A549 (cell line): ENCODE data around the gene TEAD4.

Experiments used
- CHD2 ChIP-seq: fragments of 150-350 bp; IDR thresholded peaks from 2 replicates; pipeline ENCODE4 v1.6.1; 2014; ENCODE audit warnings: low read length; ENCODE audit not compliant: partially characterized antibody
- CTCF ChIP-seq: fragments of >200 bp; sonication (Bioruptor Twin); formaldehyde crosslinking; IDR thresholded peaks from 3 replicates; pipeline ENCODE4 v1.5.1; 2016
- HDAC2 ChIP-seq: fragments of 200-600 bp; sonication (generic); IDR thresholded peaks from 2 replicates; pipeline ENCODE4 v1.6.1; 2016
- JUN ChIP-seq, 2 experiments: fragments of >200 bp; sonication (Bioruptor Twin); formaldehyde crosslinking; IDR thresholded peaks; 2 replicates in 1 of 2; 3 replicates in 1 of 2; pipeline ENCODE4 v1.6.1; 2016 to 2017
- MYC ChIP-seq: IDR thresholded peaks from 2 replicates; pipeline ENCODE4 v1.6.1; 2012; ENCODE audit warnings: mild to moderate bottlenecking, inconsistent platforms, low read length, improper control_type of control experiment, borderline replicate concordance
- POLR2A ChIP-seq: IDR thresholded peaks from 2 replicates; pipeline ENCODE4 v1.6.1; 2012; ENCODE audit warnings: mild to moderate bottlenecking, low read length
- RARB ChIP-seq: fragments of 250-450 bp; sonication (Bioruptor Pico); IDR thresholded peaks from 2 replicates; pipeline ENCODE4 v1.8.0; 2021; ENCODE audit warnings: mild to moderate bottlenecking, moderate library complexity
- SMC3 ChIP-seq: fragments of >200 bp; sonication (Bioruptor Twin); formaldehyde crosslinking; IDR thresholded peaks from 3 replicates; pipeline ENCODE4 v1.6.1; 2018; ENCODE audit warnings: inconsistent platforms
- TFCP2L1 ChIP-seq: fragments of 250-450 bp; sonication (Bioruptor Pico); IDR thresholded peaks from 2 replicates; pipeline ENCODE4 v1.5.0; 2021; ENCODE audit warnings: mild to moderate bottlenecking
- USF2 ChIP-seq: fragments of 450-650 bp; IDR thresholded peaks from 2 replicates; pipeline ENCODE4 v1.6.1; 2014; ENCODE audit warnings: antibody characterized with exemption
- TF ChIP-seq, protein P1 (sequence below): fragments of 200-600 bp; sonication (generic); IDR thresholded peaks from 2 replicates; pipeline ENCODE4 v1.6.1; 2016; ENCODE audit warnings: antibody characterized with exemption, mild to moderate bottlenecking, moderate library complexity
- TF ChIP-seq, protein P2 (sequence below): fragments of 150-350 bp; IDR thresholded peaks from 2 replicates; pipeline ENCODE4 v1.6.1; 2014; ENCODE audit warnings: low read depth, mild to moderate bottlenecking, low read length

- no peak for TF ChIP-seq MYC
- TF ChIP-seq JUN (IDR thresholded peaks at IDR 0.05) = no peak
- TF ChIP-seq CTCF = no peak
- TF ChIP-seq, protein P1, sequence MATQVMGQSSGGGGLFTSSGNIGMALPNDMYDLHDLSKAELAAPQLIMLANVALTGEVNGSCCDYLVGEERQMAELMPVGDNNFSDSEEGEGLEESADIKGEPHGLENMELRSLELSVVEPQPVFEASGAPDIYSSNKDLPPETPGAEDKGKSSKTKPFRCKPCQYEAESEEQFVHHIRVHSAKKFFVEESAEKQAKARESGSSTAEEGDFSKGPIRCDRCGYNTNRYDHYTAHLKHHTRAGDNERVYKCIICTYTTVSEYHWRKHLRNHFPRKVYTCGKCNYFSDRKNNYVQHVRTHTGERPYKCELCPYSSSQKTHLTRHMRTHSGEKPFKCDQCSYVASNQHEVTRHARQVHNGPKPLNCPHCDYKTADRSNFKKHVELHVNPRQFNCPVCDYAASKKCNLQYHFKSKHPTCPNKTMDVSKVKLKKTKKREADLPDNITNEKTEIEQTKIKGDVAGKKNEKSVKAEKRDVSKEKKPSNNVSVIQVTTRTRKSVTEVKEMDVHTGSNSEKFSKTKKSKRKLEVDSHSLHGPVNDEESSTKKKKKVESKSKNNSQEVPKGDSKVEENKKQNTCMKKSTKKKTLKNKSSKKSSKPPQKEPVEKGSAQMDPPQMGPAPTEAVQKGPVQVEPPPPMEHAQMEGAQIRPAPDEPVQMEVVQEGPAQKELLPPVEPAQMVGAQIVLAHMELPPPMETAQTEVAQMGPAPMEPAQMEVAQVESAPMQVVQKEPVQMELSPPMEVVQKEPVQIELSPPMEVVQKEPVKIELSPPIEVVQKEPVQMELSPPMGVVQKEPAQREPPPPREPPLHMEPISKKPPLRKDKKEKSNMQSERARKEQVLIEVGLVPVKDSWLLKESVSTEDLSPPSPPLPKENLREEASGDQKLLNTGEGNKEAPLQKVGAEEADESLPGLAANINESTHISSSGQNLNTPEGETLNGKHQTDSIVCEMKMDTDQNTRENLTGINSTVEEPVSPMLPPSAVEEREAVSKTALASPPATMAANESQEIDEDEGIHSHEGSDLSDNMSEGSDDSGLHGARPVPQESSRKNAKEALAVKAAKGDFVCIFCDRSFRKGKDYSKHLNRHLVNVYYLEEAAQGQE = no peak
- no peak for TF ChIP-seq RARB
- no peak for TF ChIP-seq USF2
- no peak for TF ChIP-seq TFCP2L1
- no peak for TF ChIP-seq POLR2A
- no peak for TF ChIP-seq HDAC2
- TF ChIP-seq SMC3 = no peak
- no peak for TF ChIP-seq CHD2
- TF ChIP-seq, protein P2, sequence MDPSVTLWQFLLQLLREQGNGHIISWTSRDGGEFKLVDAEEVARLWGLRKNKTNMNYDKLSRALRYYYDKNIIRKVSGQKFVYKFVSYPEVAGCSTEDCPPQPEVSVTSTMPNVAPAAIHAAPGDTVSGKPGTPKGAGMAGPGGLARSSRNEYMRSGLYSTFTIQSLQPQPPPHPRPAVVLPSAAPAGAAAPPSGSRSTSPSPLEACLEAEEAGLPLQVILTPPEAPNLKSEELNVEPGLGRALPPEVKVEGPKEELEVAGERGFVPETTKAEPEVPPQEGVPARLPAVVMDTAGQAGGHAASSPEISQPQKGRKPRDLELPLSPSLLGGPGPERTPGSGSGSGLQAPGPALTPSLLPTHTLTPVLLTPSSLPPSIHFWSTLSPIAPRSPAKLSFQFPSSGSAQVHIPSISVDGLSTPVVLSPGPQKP = no peak
Observed at GRCh38 chr12:3046441-3047200, 87.4 kb downstream of the TEAD4 start.
